Measurements from ENCODE around the gene TCTN2.

DNA sequence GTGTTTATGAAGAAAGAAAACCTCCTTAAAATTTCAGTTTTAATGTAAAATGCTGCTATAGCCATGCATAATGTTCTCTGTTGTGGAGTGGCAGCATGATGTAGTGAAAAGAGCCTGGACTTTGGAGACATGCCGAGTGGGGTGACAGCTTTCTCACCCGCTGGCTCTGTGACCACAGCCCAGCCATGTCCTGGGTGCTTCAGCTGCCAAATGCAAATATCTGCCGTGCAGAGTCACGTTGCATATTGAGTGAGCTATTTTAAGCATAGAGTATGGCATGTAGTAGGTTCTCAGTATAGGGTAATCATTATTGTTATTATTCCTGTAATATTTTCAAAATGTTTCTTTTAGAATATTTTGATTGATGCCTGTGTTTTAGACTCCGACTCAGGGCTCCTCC is 15.5 kb upstream of the TCTN2 start:
- TF ChIP-seq, protein P1, sequence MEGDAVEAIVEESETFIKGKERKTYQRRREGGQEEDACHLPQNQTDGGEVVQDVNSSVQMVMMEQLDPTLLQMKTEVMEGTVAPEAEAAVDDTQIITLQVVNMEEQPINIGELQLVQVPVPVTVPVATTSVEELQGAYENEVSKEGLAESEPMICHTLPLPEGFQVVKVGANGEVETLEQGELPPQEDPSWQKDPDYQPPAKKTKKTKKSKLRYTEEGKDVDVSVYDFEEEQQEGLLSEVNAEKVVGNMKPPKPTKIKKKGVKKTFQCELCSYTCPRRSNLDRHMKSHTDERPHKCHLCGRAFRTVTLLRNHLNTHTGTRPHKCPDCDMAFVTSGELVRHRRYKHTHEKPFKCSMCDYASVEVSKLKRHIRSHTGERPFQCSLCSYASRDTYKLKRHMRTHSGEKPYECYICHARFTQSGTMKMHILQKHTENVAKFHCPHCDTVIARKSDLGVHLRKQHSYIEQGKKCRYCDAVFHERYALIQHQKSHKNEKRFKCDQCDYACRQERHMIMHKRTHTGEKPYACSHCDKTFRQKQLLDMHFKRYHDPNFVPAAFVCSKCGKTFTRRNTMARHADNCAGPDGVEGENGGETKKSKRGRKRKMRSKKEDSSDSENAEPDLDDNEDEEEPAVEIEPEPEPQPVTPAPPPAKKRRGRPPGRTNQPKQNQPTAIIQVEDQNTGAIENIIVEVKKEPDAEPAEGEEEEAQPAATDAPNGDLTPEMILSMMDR (IDR thresholded peaks at IDR 0.05): no peak
- no peak for TF ChIP-seq POLR2AphosphoS5 (IDR thresholded peaks at IDR 0.05)
- no peak for TF ChIP-seq POLR2A (IDR thresholded peaks at IDR 0.05)
